Measurements from ENCODE around the gene COL17A1. TPM values are rescaled to one million over a fixed set of nuclear protein-coding genes. Genes with fewer than 3 reads are reported as not detected.

COL17A1 gene
- total RNA-seq, 2 experiments from 2014 or later: not detected

DNA sequence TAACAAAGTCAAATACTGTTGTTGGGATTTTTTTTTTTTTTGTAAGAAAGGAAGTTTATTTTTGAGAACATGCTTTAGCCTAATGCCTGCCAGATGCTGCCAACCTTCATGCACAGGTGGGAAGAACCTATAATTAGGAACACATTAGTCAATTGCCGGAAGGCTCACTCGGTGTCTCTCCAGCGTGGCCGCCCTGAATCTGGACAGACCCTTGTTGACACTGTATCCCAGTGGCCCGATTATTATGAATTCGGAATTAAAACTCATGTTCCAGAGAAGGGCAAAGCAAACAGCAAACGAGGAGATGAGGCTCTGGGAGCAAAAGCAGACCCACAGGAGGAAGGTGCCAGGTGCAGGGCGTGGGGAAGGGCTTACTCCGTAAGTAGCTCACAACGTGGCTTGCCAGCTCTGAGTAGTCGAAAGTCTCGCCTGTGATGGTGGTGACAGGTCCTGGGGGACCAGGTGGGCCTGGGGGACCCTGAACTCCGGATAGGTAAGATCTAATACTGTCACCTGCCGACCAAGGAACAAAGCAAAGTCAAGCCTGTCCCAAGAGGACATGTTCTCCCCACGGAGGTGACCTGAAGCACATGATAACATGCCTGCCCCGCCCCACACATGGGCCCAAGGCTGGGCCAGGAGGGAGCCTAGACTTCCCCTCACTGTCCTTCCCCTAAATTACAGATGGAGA is 48.3 kb downstream of the COL17A1 start:
- ChIA-PET CTCF (no interaction called here), POLR2A (interaction anchor here (0.6 to 1.2 kb wide), 2 partner anchors 13 to 38 kb away, joined by 4 read pairs; no protein-coding TSS in a partner anchor)
- no peaks in the 10 kb centered on the region for H3K27me3 Mint-ChIP-seq
- no peak for DNase-seq
- intact Hi-C loops (cut with micrococcal nuclease): no loop called here
- H3K36me3 Mint-ChIP-seq (ENCODE audit: low read depth): no peaks in the 10 kb centered on the region
- H3K27ac Mint-ChIP-seq: no peak overlapping the region
- TF ChIP-seq, protein P1, sequence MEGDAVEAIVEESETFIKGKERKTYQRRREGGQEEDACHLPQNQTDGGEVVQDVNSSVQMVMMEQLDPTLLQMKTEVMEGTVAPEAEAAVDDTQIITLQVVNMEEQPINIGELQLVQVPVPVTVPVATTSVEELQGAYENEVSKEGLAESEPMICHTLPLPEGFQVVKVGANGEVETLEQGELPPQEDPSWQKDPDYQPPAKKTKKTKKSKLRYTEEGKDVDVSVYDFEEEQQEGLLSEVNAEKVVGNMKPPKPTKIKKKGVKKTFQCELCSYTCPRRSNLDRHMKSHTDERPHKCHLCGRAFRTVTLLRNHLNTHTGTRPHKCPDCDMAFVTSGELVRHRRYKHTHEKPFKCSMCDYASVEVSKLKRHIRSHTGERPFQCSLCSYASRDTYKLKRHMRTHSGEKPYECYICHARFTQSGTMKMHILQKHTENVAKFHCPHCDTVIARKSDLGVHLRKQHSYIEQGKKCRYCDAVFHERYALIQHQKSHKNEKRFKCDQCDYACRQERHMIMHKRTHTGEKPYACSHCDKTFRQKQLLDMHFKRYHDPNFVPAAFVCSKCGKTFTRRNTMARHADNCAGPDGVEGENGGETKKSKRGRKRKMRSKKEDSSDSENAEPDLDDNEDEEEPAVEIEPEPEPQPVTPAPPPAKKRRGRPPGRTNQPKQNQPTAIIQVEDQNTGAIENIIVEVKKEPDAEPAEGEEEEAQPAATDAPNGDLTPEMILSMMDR (IDR thresholded peaks at IDR 0.05): no peak
- no peaks in the 10 kb centered on the region for H3K9me3 Mint-ChIP-seq
- H3K4me3 Mint-ChIP-seq: no peak overlapping the region
- no peak for ATAC-seq
- no peaks in the 10 kb centered on the region for H3K4me1 Mint-ChIP-seq (ENCODE audit: low read depth)

DNA sequence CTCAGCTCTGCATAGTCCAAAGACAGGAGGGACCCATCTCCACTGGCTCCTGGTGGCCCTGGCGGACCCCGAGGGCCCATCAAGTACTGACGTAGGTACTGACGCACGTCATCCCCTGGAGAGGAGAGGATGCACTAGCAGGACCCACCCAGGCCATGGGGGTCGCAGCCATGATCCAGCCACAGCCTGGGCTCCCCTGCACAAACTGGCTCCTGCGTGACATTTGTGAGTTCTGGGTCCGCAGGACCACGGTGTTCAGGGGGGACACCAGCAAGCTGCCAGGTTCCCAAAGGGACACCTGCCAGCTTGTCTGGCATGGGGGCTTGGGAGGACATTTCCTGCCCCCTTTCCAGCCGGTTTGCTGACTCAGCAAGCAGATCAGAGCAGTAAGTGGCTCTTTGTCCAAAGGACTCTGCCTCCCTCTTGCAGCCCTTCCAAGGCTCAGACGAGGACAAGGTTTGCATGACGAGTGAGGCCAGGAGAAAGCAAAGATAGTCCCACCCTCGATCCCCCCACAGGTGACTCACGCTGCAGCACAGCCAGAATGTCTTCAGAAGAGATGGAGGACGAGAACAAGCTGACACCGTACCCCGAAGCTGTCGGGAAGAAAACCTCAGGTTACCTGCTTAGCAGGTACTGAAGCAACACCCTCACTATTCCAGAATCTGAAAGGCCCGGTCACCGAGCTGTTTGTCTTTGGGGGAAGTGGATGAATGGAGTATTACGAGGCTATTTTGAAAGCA is 49.0 kb downstream of the COL17A1 start:
- Mint-ChIP-seq H3K4me3 (no peak overlapping the region), H3K9me3 (no peaks in the 10 kb centered on the region), H3K36me3 (ENCODE audit: low read depth) (no peaks in the 10 kb centered on the region), H3K27ac (no peak overlapping the region), H3K4me1 (ENCODE audit: low read depth) (no peaks in the 10 kb centered on the region), H3K27me3 (no peaks in the 10 kb centered on the region)
- POLR2A ChIA-PET: interaction anchor here (0.6 to 1.2 kb wide), 2 partner anchors 12 to 37 kb away, joined by 4 read pairs; no protein-coding TSS in a partner anchor
- no peak for ATAC-seq
- intact Hi-C loops (cut with micrococcal nuclease): no loop called here
- CTCF ChIA-PET: no interaction called here
- no peak for DNase-seq
- TF ChIP-seq, protein P1 (IDR thresholded peaks at IDR 0.05): no peak

DNA sequence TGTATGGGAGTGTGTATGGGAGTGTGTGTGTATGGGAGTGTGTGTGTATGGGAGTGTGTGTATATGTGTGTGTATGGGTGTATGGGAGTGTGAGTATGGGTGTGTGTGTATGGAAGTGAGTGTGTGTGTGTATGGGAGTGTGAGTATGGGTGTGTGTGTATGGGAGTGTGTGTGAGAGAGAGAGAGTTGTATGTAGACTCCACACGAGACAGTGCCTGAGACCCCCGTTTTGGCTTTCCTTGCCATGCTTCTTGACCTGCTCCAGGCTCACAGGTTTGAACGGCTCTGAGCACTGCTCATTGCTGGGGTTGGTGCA is 49.7 kb downstream of the COL17A1 start:
- intact Hi-C loops (cut with micrococcal nuclease): no loop called here
- TF ChIP-seq, protein P1 (IDR thresholded peaks at IDR 0.05): no peak
- POLR2A ChIA-PET: no interaction called here
- Mint-ChIP-seq H3K27ac (no peak overlapping the region), H3K27me3 (no peaks in the 10 kb centered on the region), H3K4me1 (ENCODE audit: low read depth) (no peaks in the 10 kb centered on the region), H3K4me3 (no peak overlapping the region), H3K9me3 (no peaks in the 10 kb centered on the region), H3K36me3 (ENCODE audit: low read depth) (no peaks in the 10 kb centered on the region)
- ATAC-seq (no peak), DNase-seq (no peak)
- CTCF ChIA-PET: no interaction called here

DNA sequence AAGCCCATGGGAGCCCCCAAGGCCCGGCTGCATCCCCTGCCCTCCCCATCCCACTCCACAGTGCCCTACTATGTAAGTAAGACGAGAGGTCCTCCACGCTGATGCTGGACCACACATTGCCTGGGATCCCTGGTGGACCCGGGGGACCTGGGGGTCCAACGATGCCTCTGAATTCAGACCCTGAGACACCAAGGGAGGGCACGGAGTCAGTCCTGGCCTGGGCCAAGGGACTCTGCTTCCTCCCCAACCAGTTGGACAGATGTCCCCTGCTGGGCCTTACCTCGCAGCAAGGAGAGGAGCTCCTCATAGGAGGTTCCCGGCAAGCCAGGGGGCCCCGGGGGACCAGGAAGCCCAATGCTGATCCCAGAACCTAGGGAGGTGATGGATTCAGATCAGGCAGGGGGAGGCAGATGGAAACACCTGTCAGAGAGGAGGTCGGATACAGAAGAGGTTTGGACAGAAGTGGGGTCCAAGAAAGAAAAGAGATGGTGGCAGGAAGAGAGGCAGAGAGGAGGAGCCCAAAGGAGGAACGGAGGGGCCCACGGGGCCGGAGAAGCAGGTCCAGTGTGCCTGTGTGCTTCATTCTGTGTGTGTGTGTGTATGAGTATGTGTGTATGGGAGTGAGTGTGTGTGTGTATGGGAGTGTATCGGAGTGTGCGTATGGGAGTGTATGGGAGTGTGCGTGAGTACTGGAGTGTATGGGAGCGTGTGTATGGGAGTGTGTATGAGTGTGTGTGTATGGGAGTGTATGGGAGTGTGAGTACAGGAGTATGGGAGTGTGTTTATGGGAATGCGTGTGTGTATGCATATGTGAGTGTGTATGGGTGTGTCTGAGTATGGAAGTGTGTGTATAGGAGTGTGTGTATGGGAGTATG is 50.2 kb downstream of the COL17A1 start:
- Mint-ChIP-seq H3K9me3 (no peaks in the 10 kb centered on the region), H3K27ac (no peak overlapping the region), H3K36me3 (ENCODE audit: low read depth) (no peaks in the 10 kb centered on the region), H3K4me3 (no peak overlapping the region), H3K27me3 (no peaks in the 10 kb centered on the region), H3K4me1 (ENCODE audit: low read depth) (no peaks in the 10 kb centered on the region)
- ATAC-seq: peak; percentile 10
- intact Hi-C loops (cut with micrococcal nuclease): no loop called here
- TF ChIP-seq, protein P1 (IDR thresholded peaks at IDR 0.05): no peak
- no peak for DNase-seq
- ChIA-PET CTCF (no interaction called here), POLR2A (interaction anchor here (0.7 kb wide), 1 partner anchor 22 kb away, joined by 4 read pairs; no protein-coding TSS in a partner anchor)
